Measurements from ENCODE around the gene ZNF787. TPM values are rescaled to one million over a fixed set of nuclear protein-coding genes. Genes with fewer than 3 reads are reported as not detected.

ZNF787 gene
- total and polyA plus RNA-seq, 4 donors: 2.9 to 23.6 (median 18.8) TPM

DNA sequence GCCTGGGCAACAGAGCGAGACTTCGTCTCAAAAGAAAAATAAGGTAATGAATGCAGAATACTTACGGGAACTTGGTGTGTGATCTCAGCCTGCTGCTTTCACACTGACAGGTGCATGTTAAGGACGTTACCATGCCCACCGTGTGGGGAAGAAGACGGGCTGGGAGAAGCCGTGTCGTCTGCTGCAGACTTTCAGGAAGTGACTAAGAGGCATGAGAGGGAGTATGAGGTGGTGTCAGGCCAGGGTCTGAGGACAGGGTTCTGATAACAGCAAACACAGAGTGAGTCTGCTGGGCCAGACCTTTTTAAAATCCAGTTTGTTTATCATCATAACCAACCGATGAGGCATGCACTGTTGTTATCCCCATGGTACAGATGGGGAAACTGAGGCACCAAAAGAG lies 41.2 kb upstream of the ZNF787 start:
- H3K4me3 ChIP-seq (ENCODE audit: low read depth in 1 of 3, low read length in 3 of 3): no peak overlapping the region
- H3K27ac ChIP-seq (ENCODE audit: low read depth in 1 of 2, low read length in 2 of 2): no peak overlapping the region
- no peaks in the 10 kb centered on the region for H3K4me1 ChIP-seq (ENCODE audit: control insufficient read depth in 4 of 4, insufficient read depth in 4 of 4, low read length in 3 of 4)
- H3K36me3 ChIP-seq (ENCODE audit: control insufficient read depth in 4 of 4, insufficient read depth in 3 of 4, low read depth in 1 of 4, low read length in 3 of 4): peaks cover 4 to 26% (median 15%) of the 10 kb centered on the region in 4 donors
- no peaks in the 10 kb centered on the region for H3K9me3 ChIP-seq (ENCODE audit: control insufficient read depth in 4 of 4, low read length in 3 of 4)
- TF ChIP-seq REST (IDR thresholded peaks at IDR 0.05): no peak
- no peak for TF ChIP-seq EGR1 (IDR thresholded peaks at IDR 0.05; ENCODE audit: low read depth in 2 of 2)
- TF ChIP-seq, protein P1, sequence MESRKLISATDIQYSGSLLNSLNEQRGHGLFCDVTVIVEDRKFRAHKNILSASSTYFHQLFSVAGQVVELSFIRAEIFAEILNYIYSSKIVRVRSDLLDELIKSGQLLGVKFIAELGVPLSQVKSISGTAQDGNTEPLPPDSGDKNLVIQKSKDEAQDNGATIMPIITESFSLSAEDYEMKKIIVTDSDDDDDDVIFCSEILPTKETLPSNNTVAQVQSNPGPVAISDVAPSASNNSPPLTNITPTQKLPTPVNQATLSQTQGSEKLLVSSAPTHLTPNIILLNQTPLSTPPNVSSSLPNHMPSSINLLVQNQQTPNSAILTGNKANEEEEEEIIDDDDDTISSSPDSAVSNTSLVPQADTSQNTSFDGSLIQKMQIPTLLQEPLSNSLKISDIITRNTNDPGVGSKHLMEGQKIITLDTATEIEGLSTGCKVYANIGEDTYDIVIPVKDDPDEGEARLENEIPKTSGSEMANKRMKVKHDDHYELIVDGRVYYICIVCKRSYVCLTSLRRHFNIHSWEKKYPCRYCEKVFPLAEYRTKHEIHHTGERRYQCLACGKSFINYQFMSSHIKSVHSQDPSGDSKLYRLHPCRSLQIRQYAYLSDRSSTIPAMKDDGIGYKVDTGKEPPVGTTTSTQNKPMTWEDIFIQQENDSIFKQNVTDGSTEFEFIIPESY (IDR thresholded peaks at IDR 0.05): no peak
- no peak for TF ChIP-seq RXRA (IDR thresholded peaks at IDR 0.05)
- TF ChIP-seq HNF4G (IDR thresholded peaks at IDR 0.05): no peak
- no peak for TF ChIP-seq JUND (IDR thresholded peaks at IDR 0.05)
- no peak for TF ChIP-seq SP1 (IDR thresholded peaks at IDR 0.05)
- TF ChIP-seq RAD21 (IDR thresholded peaks at IDR 0.05): no peak
- TF ChIP-seq FOXA2 (IDR thresholded peaks at IDR 0.05): no peak
- no peak for TF ChIP-seq FOXA1 (IDR thresholded peaks at IDR 0.05)
- TF ChIP-seq, protein P2, sequence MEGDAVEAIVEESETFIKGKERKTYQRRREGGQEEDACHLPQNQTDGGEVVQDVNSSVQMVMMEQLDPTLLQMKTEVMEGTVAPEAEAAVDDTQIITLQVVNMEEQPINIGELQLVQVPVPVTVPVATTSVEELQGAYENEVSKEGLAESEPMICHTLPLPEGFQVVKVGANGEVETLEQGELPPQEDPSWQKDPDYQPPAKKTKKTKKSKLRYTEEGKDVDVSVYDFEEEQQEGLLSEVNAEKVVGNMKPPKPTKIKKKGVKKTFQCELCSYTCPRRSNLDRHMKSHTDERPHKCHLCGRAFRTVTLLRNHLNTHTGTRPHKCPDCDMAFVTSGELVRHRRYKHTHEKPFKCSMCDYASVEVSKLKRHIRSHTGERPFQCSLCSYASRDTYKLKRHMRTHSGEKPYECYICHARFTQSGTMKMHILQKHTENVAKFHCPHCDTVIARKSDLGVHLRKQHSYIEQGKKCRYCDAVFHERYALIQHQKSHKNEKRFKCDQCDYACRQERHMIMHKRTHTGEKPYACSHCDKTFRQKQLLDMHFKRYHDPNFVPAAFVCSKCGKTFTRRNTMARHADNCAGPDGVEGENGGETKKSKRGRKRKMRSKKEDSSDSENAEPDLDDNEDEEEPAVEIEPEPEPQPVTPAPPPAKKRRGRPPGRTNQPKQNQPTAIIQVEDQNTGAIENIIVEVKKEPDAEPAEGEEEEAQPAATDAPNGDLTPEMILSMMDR (IDR thresholded peaks at IDR 0.05; ENCODE audit: low read depth, low read length, missing input control): no peak
- TF ChIP-seq HNF4A (conservative IDR thresholded peaks at IDR 0.05): no peak
- no peak for TF ChIP-seq YY1 (IDR thresholded peaks at IDR 0.05)
- no peak for TF ChIP-seq MAX (IDR thresholded peaks at IDR 0.05)
- no peak for TF ChIP-seq ATF3 (IDR thresholded peaks at IDR 0.05)
- H3K27me3 ChIP-seq (ENCODE audit: control insufficient read depth in 4 of 4, insufficient read depth in 4 of 4, low read length in 3 of 4): no peaks in the 10 kb centered on the region
- no peak overlapping the region for H3K9ac ChIP-seq (ENCODE audit: low read depth in 1 of 2, low read length in 2 of 2)
- 75% methylated on average over 9 of the region's 9 CpGs for WGBS
- DNase-seq (ENCODE audit: low spot score): no peak

- WGBS: 92% methylated on average over 11 of the region's 11 CpGs
- Histone ChIP-seq H3K4me1 (ENCODE audit: control insufficient read depth in 4 of 4, insufficient read depth in 4 of 4, low read length in 3 of 4) (no peaks in the 10 kb centered on the region), H3K4me3 (ENCODE audit: low read depth in 1 of 3, low read length in 3 of 3) (no peak overlapping the region), H3K9ac (ENCODE audit: low read depth in 1 of 2, low read length in 2 of 2) (no peak overlapping the region), H3K9me3 (ENCODE audit: control insufficient read depth in 4 of 4, low read length in 3 of 4) (no peaks in the 10 kb centered on the region), H3K27me3 (ENCODE audit: control insufficient read depth in 4 of 4, insufficient read depth in 4 of 4, low read length in 3 of 4) (no peaks in the 10 kb centered on the region), H3K36me3 (ENCODE audit: control insufficient read depth in 4 of 4, insufficient read depth in 3 of 4, low read depth in 1 of 4, low read length in 3 of 4) (peaks cover 4 to 28% (median 15%) of the 10 kb centered on the region in 4 donors), H3K27ac (ENCODE audit: low read depth in 1 of 2, low read length in 2 of 2) (no peak overlapping the region)
- no peak for DNase-seq (ENCODE audit: low spot score)
- no peak for TF ChIP-seq FOXA1 (IDR thresholded peaks at IDR 0.05)
- no peak for TF ChIP-seq ATF3 (IDR thresholded peaks at IDR 0.05)
- TF ChIP-seq HNF4G (IDR thresholded peaks at IDR 0.05): no peak
- TF ChIP-seq, protein P2 (IDR thresholded peaks at IDR 0.05; ENCODE audit: low read depth, low read length, missing input control): no peak
- no peak for TF ChIP-seq MAX (IDR thresholded peaks at IDR 0.05)
These were observed 40.4 kb upstream of the ZNF787 start for GRCh38 chr19:56161534-56161933.

All from liver (tissue), 9 donors.